Fibroblast of lung (primary cell): Measurements from ENCODE around the gene IGLL1.
"Not testable (repeated sequence)": the region's sequence is repeated elsewhere in the genome, so short reads cannot be mapped to it uniquely, and the experiment has no call there.

ENCODE experiments used
- EZH2 ChIP-seq: IDR thresholded peaks from 2 replicates; pipeline ENCODE4 v1.5.1; 2012; ENCODE audit warnings: low read length, control low read depth, mild to moderate bottlenecking; ENCODE audit errors: missing control alignments
- TF ChIP-seq, protein P1 (sequence below), 2 donors: IDR thresholded peaks in 1 of 2; conservative IDR thresholded peaks in 1 of 2; 1 replicate in 1 of 2; 2 replicates in 1 of 2; pipeline ENCODE4 v1.5.1; 2011 to 2012; ENCODE audit warnings: low read length in 2 of 2, control low read depth in 1 of 2, inconsistent platforms in 1 of 2, low read depth in 1 of 2, mild to moderate bottlenecking in 1 of 2

GRCh38 chr22:23538696-23539030 is 41.4 kb downstream of the IGLL1 start:
- TF ChIP-seq, protein P1, sequence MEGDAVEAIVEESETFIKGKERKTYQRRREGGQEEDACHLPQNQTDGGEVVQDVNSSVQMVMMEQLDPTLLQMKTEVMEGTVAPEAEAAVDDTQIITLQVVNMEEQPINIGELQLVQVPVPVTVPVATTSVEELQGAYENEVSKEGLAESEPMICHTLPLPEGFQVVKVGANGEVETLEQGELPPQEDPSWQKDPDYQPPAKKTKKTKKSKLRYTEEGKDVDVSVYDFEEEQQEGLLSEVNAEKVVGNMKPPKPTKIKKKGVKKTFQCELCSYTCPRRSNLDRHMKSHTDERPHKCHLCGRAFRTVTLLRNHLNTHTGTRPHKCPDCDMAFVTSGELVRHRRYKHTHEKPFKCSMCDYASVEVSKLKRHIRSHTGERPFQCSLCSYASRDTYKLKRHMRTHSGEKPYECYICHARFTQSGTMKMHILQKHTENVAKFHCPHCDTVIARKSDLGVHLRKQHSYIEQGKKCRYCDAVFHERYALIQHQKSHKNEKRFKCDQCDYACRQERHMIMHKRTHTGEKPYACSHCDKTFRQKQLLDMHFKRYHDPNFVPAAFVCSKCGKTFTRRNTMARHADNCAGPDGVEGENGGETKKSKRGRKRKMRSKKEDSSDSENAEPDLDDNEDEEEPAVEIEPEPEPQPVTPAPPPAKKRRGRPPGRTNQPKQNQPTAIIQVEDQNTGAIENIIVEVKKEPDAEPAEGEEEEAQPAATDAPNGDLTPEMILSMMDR (conservative IDR thresholded peaks at IDR 0.05 in 1 of 2, IDR thresholded peaks at IDR 0.05 in 1 of 2; ENCODE audit: low read depth in 1 of 2, low read length in 2 of 2) = not testable (repeated sequence)
- TF ChIP-seq EZH2 = not testable (repeated sequence)
